Stimulated activated CD8-positive, alpha-beta memory T cell treated with anti-CD3 and anti-CD28 coated beads, Interleukin-2, amount 100 ng/mL, for 48 hours (primary cell): ENCODE measurements around the gene RAB15.
"Not testable (repeated sequence)": the region's sequence is repeated elsewhere in the genome, so short reads cannot be mapped to it uniquely, and the experiment has no call there.

Experiments used
- DNase-seq, 2 donors: peaks; one replicate each; pipeline ENCODE4 v3.0.0-alpha.2; 2020; ENCODE audit warnings: low read depth in 2 of 2

The RAB15 gene

GRCh38 chr14:64937821-64938193 lies 34.3 kb downstream of the RAB15 start:
- no peak for DNase-seq

- no peak for DNase-seq
Observed at GRCh38 chr14:64937171-64937820, 34.8 kb downstream of the RAB15 start.

- no peak for DNase-seq
Observed at GRCh38 chr14:64935508-64935907, 36.6 kb downstream of the RAB15 start.

- DNase-seq, result no peak
Observed at GRCh38 chr14:64934338-64934929, 37.7 kb downstream of the RAB15 start.

- DNase-seq, result no peak
Observed at GRCh38 chr14:64932231-64932630, 39.9 kb downstream of the RAB15 start.

GRCh38 chr14:64931123-64931522 lies 41.0 kb downstream of the RAB15 start:
- no peak for DNase-seq

- DNase-seq, result no peak
Observed at GRCh38 chr14:64930085-64930843, 41.9 kb downstream of the RAB15 start.

- no peak for DNase-seq
Observed at GRCh38 chr14:64929014-64929359, 43.1 kb downstream of the RAB15 start.

- DNase-seq, result no peak
Observed at GRCh38 chr14:64928239-64929013, 43.7 kb downstream of the RAB15 start.

- no peak for DNase-seq
Observed at GRCh38 chr14:64927031-64927430, 45.1 kb downstream of the RAB15 start.

- no peak for DNase-seq
Observed at GRCh38 chr14:64926398-64926995, 45.6 kb downstream of the RAB15 start.

GRCh38 chr14:64923015-64923414 lies 49.1 kb downstream of the RAB15 start:
- DNase-seq, result no peak

- DNase-seq, result no peak
Observed at GRCh38 chr14:64920465-64920864, 51.7 kb downstream of the RAB15 start.

- DNase-seq, result no peak
Observed at GRCh38 chr14:64919618-64920017, 52.5 kb downstream of the RAB15 start.

GRCh38 chr14:64919215-64919614 lies 52.9 kb downstream of the RAB15 start:
- DNase-seq, result no peak

GRCh38 chr14:64918216-64918615 lies 53.9 kb downstream of the RAB15 start:
- no peak for DNase-seq

- DNase-seq, result no peak
Observed at GRCh38 chr14:64915797-64916196, 56.3 kb downstream of the RAB15 start.

- no peak for DNase-seq
Observed at GRCh38 chr14:64915029-64915424, 57.1 kb downstream of the RAB15 start.

- peak; percentile 96 for DNase-seq
Observed at GRCh38 chr14:64914237-64915028, 57.7 kb downstream of the RAB15 start, which contains the start of gene CHURC1. CHURC1 (plus strand) TSS chr14:64914455; CDS start chr14:64914496, 41 bp downstream.

- not testable (repeated sequence) for DNase-seq
Observed at GRCh38 chr14:64913477-64913876, 58.7 kb downstream of the RAB15 start.

GRCh38 chr14:64912261-64912660 lies 59.9 kb downstream of the RAB15 start:
- DNase-seq, result no peak
